Measurements from ENCODE around the gene CAPZA3.
"Not testable (repeated sequence)": the region's sequence is repeated elsewhere in the genome, so short reads cannot be mapped to it uniquely, and the experiment has no call there.

Gene CAPZA3

GRCh38 chr12:18754124-18754707, 16.3 kb downstream of the CAPZA3 start:
- no peak for DNase-seq

GRCh38 chr12:18755341-18755740, 17.4 kb downstream of the CAPZA3 start:
- DNase-seq = no peak

GRCh38 chr12:18766479-18766878, 28.6 kb downstream of the CAPZA3 start:
- DNase-seq = not testable (repeated sequence)

- no peak for DNase-seq
Measured at GRCh38 chr12:18782827-18783226, 44.9 kb downstream of the CAPZA3 start.

- DNase-seq = not testable (repeated sequence)
Measured at GRCh38 chr12:18785465-18785864, 47.5 kb downstream of the CAPZA3 start.

Data from hippocampal formation (tissue), 2 donors.